ENCODE data around the gene MRPL38. TPM values are rescaled to one million over a fixed set of nuclear protein-coding genes. Genes with fewer than 3 reads are reported as not detected.
"Not testable (repeated sequence)": the region's sequence is repeated elsewhere in the genome, so short reads cannot be mapped to it uniquely, and the experiment has no call there.

The MRPL38 gene
- total RNA-seq, 1 experiment from 2014 or later = 108 TPM

- H3K4me1 Mint-ChIP-seq = peaks cover 7 to 14% of the 10 kb centered on the region in 2 experiments
- WGBS (ENCODE audit: extremely low coverage, insufficient read length, low lambda C conversion rate) = no CpG with 5 or more reads among the region's 7 CpGs
- no peaks in the 10 kb centered on the region for H3K9me3 Mint-ChIP-seq
- no peak for TF ChIP-seq CTCF (conservative IDR thresholded peaks at IDR 0.05)
- H4K8ac ChIP-seq (replicated peaks; ENCODE audit: insufficient read length, low read depth, low read length) = no peak overlapping the region
- H3K14ac ChIP-seq (ENCODE audit: insufficient read depth, low read length) = no peak overlapping the region
- no peak for DNase-seq
- no peak overlapping the region for H3T11ph ChIP-seq (ENCODE audit: low read length)
- no peaks in the 10 kb centered on the region for H3K27me3 ChIP-seq (ENCODE audit: insufficient read depth, low read length)
- no peak overlapping the region for H3K18ac ChIP-seq (ENCODE audit: insufficient read length, low read depth, low read length)
- no peaks in the 10 kb centered on the region for H3K27me3 Mint-ChIP-seq (ENCODE audit: low read depth)
- no peak overlapping the region for H2AK5ac ChIP-seq (ENCODE audit: insufficient read length, low read length)
- H3K9me3 ChIP-seq (ENCODE audit: control insufficient read depth, low read depth, low read length) = no peaks in the 10 kb centered on the region
- H3K23ac ChIP-seq (ENCODE audit: insufficient read length, low read depth, low read length) = no peak overlapping the region
- H4K20me1 ChIP-seq (ENCODE audit: control insufficient read depth, insufficient read depth, insufficient read length) = no peaks in the 10 kb centered on the region
- no peak overlapping the region for H3K4ac ChIP-seq (ENCODE audit: low read depth, low read length)
- H3K4me2 ChIP-seq (ENCODE audit: insufficient read depth, insufficient read length, low read length) = no peak overlapping the region
- H3K36me3 Mint-ChIP-seq (ENCODE audit: insufficient read depth in 1 of 3, low read depth in 3 of 3) = peaks cover 9 to 28% (median 26%) of the 10 kb centered on the region in 3 experiments
- H3K27ac Mint-ChIP-seq = no peak overlapping the region; a peak in 1 of 7 replicates
- H4K91ac ChIP-seq (ENCODE audit: insufficient read length, low read depth, low read length) = no peak overlapping the region
- peaks cover 5% of the 10 kb centered on the region for H3K4me1 ChIP-seq (ENCODE audit: insufficient read depth, low read length)
- peaks cover 4% of the 10 kb centered on the region for H3K79me1 ChIP-seq (ENCODE audit: insufficient read depth, low read depth, low read length, poor library complexity, severe bottlenecking)
- peaks cover 2% of the 10 kb centered on the region for H3K23me2 ChIP-seq (ENCODE audit: insufficient read length, low read depth, low read length, poor library complexity, severe bottlenecking)
- no peak overlapping the region for H2BK120ac ChIP-seq (ENCODE audit: low read depth, low read length, poor library complexity, severe bottlenecking)
- no peak overlapping the region for H2BK15ac ChIP-seq (ENCODE audit: low read depth, low read length)
- H2BK12ac ChIP-seq (ENCODE audit: insufficient read length, low read depth, low read length) = no peak overlapping the region
- no peak overlapping the region for H3K27ac ChIP-seq (ENCODE audit: insufficient read length, low read depth, low read length)
- H3K9ac ChIP-seq (ENCODE audit: extremely low read depth, insufficient read length, low read length) = no peak overlapping the region
- H3K4me3 Mint-ChIP-seq = peak overlapping the region in 1 of 2 experiments; percentile 32; a peak in 2 of 5 replicates
- H4K5ac ChIP-seq (ENCODE audit: insufficient read length, low read depth, low read length) = no peak overlapping the region
- H3K56ac ChIP-seq (ENCODE audit: insufficient read length, low read depth, low read length) = no peak overlapping the region
- no peak overlapping the region for H2AFZ ChIP-seq (ENCODE audit: low read length)
- no peak overlapping the region for H2BK5ac ChIP-seq (ENCODE audit: insufficient read length, low read length)
- H2BK20ac ChIP-seq (ENCODE audit: low read depth, low read length, poor library complexity, severe bottlenecking) = no peak overlapping the region
- peaks cover 5% of the 10 kb centered on the region; the same call in 1 of the 2 replicates for H3K79me2 ChIP-seq (ENCODE audit: insufficient read depth, low read length)
Observed at GRCh38 chr17:75853433-75853832, 51.3 kb downstream of the MRPL38 start.

GRCh38 chr17:75851693-75851991, 53.0 kb downstream of the MRPL38 start:
- not testable (repeated sequence) for H3K27ac ChIP-seq (ENCODE audit: insufficient read length, low read depth, low read length); H3K4ac ChIP-seq (ENCODE audit: low read depth, low read length); H3K4me3 Mint-ChIP-seq

More at GRCh38 chr17:75851693-75851991, 53.0 kb downstream of the MRPL38 start:
- H4K8ac ChIP-seq (replicated peaks; ENCODE audit: insufficient read length, low read depth, low read length); H2AFZ ChIP-seq (ENCODE audit: low read length); H3K56ac ChIP-seq (ENCODE audit: insufficient read length, low read depth, low read length); H2BK15ac ChIP-seq (ENCODE audit: low read depth, low read length); H3K18ac ChIP-seq (ENCODE audit: insufficient read length, low read depth, low read length); H3K4me2 ChIP-seq (ENCODE audit: insufficient read depth, insufficient read length, low read length); H4K20me1 ChIP-seq (ENCODE audit: control insufficient read depth, insufficient read depth, insufficient read length); H2BK120ac ChIP-seq (ENCODE audit: low read depth, low read length, poor library complexity, severe bottlenecking); H4K91ac ChIP-seq (ENCODE audit: insufficient read length, low read depth, low read length); H3K9ac ChIP-seq (ENCODE audit: extremely low read depth, insufficient read length, low read length); H3K9me3 ChIP-seq (ENCODE audit: control insufficient read depth, low read depth, low read length); H3K4me1 ChIP-seq (ENCODE audit: insufficient read depth, low read length); H3K14ac ChIP-seq (ENCODE audit: insufficient read depth, low read length); H3K23me2 ChIP-seq (ENCODE audit: insufficient read length, low read depth, low read length, poor library complexity, severe bottlenecking); H3K79me2 ChIP-seq (ENCODE audit: insufficient read depth, low read length); H2BK12ac ChIP-seq (ENCODE audit: insufficient read length, low read depth, low read length); H3K9me3 Mint-ChIP-seq; H3K27me3 ChIP-seq (ENCODE audit: insufficient read depth, low read length); H4K5ac ChIP-seq (ENCODE audit: insufficient read length, low read depth, low read length); H2BK20ac ChIP-seq (ENCODE audit: low read depth, low read length, poor library complexity, severe bottlenecking); H3K27me3 Mint-ChIP-seq (ENCODE audit: low read depth); DNase-seq; H3T11ph ChIP-seq (ENCODE audit: low read length); H2AK5ac ChIP-seq (ENCODE audit: insufficient read length, low read length); H3K27ac Mint-ChIP-seq; H3K23ac ChIP-seq (ENCODE audit: insufficient read length, low read depth, low read length); H2BK5ac ChIP-seq (ENCODE audit: insufficient read length, low read length); H3K79me1 ChIP-seq (ENCODE audit: insufficient read depth, low read depth, low read length, poor library complexity, severe bottlenecking): not testable (repeated sequence)
- Mint-ChIP-seq H3K4me1 (peaks cover 7 to 15% of the 10 kb centered on the region in 2 experiments), H3K36me3 (ENCODE audit: insufficient read depth in 1 of 3, low read depth in 3 of 3) (peaks cover 19 to 46% (median 43%) of the 10 kb centered on the region in 3 experiments)
- WGBS (ENCODE audit: extremely low coverage, insufficient read length, low lambda C conversion rate) = no CpG with 5 or more reads among the region's 15 CpGs
